Thyroid gland (tissue), 4 donors: Measurements from ENCODE around the gene DLG2. TPM values are rescaled to one million over a fixed set of nuclear protein-coding genes. Genes with fewer than 3 reads are reported as not detected.

Source experiments
- DNase-seq, 2 donors: peaks; one replicate each; pipeline ENCODE4 v3.0.0-alpha.2; 2019
- H3K27ac ChIP-seq, 3 donors: fragments of 200-600 bp; sonication (generic); 1 replicate in 2 of 3; 2 replicates in 1 of 3; pipeline ENCODE4 v1.5.1; 2016 to 2019; ENCODE audit warnings: mild to moderate bottlenecking in 1 of 3, moderate library complexity in 1 of 3
- H3K27me3 ChIP-seq: fragments of 200-600 bp; sonication (generic); one replicate; pipeline ENCODE4 v1.5.1; 2019
- H3K36me3 ChIP-seq, 2 donors: fragments of 200-600 bp; sonication (generic); one replicate each; pipeline ENCODE4 v1.5.1; 2016 to 2019
- H3K4me1 ChIP-seq, 2 donors: fragments of 200-600 bp; sonication (generic); one replicate each; pipeline ENCODE4 v1.5.1; 2017 to 2019
- H3K4me3 ChIP-seq, 3 donors: fragments of 200-600 bp; sonication (generic); replicated peaks in 1 of 3; 1 replicate in 2 of 3; 2 replicates in 1 of 3; pipeline ENCODE4 v1.5.1; 2016; ENCODE audit warnings: mild to moderate bottlenecking in 1 of 3
- H3K9me3 ChIP-seq: fragments of 200-600 bp; sonication (generic); one replicate; pipeline ENCODE4 v1.5.1; 2017
- CTCF ChIP-seq, 6 experiments: fragments of 200-600 bp in 3 of 6; fragments of 450-650 bp in 3 of 6; sonication (generic) in 3 of 6; IDR thresholded peaks; one replicate each; pipeline ENCODE4 v1.5.1; 2016 to 2019; ENCODE audit warnings: antibody characterized with exemption in 6 of 6, mild to moderate bottlenecking in 2 of 6, inconsistent platforms in 1 of 6, moderate library complexity in 1 of 6
- POLR2A ChIP-seq, 2 donors: fragments of 450-650 bp; IDR thresholded peaks; one replicate each; pipeline ENCODE4 v1.6.1; 2017; ENCODE audit warnings: antibody characterized with exemption in 2 of 2, mild to moderate bottlenecking in 2 of 2, moderate library complexity in 1 of 2
- WGBS, 2 donors: methylation state at CpG; one replicate each; pipeline ENCODE4 v1.1.5; 2017; 5-methylcytosine and 5-hydroxymethylcytosine counted together
- intact Hi-C: fragments of 100-400 bp; cut with DNase I; formaldehyde crosslinking; loops from one replicate; pipeline ENCODE4 v1.15.1; 2023
- total RNA-seq, 4 donors: library from RNA; depleted of rRNA; stranded (reverse); fragments of >200 nt; gene quantifications; one replicate each; pipeline ENCODE4 v1.2.3, GENCODE V29; 2016

DLG2 gene
- total RNA-seq, 4 donors from 2014 or later: 29.4 to 79.4 (median 42.4) TPM

DNA sequence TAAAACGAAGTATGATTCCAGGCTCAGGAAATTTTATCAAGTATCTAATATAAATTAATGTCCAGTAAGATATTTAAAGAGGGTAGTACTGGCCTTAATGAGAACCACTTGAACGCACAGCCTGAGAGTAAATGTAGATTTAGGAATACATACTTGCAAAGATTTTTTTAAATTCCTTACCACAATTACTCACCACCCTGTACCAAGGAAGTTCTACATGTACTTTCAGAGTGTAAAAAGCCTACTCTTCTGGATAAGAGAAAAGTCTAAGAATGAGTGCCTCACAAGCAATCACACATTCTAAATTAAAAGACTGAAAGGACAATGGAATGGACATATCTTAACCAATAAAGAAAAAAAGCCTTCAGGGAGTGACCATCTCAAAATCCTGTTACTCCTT lies 697.4 kb downstream of the DLG2 start:
- WGBS, 2 donors: 82 to 93% methylated on average over 2 of the region's 2 CpGs

GRCh38 chr11:84924154-84924692 lies 702.9 kb downstream of the DLG2 start:
- Histone ChIP-seq H3K27me3 (no peaks in the 10 kb centered on the region), H3K9me3 (no peaks in the 10 kb centered on the region), H3K27ac (peak overlapping the region; percentile 10 to 74 (median 19)), H3K4me3 (no peak overlapping the region), H3K4me1 (peaks cover 4 to 16% of the 10 kb centered on the region in 2 donors), H3K36me3 (no peaks in the 10 kb centered on the region)
- no peak for TF ChIP-seq CTCF (IDR thresholded peaks at IDR 0.05)
- TF ChIP-seq POLR2A (IDR thresholded peaks at IDR 0.05): no peak
- 32 to 34% methylated on average over 4 of the region's 4 CpGs for WGBS, 2 donors
- peak; percentile 55 to 68 for DNase-seq
- intact Hi-C loops: no loop called here

More for the DNA sequence above, 697.4 kb downstream of the DLG2 start:
- TF ChIP-seq CTCF (IDR thresholded peaks at IDR 0.05): no peak
- no peak for TF ChIP-seq POLR2A (IDR thresholded peaks at IDR 0.05)
- H3K27me3 ChIP-seq: no peaks in the 10 kb centered on the region
- H3K27ac ChIP-seq: no peak overlapping the region
- H3K9me3 ChIP-seq: no peaks in the 10 kb centered on the region
- no peaks in the 10 kb centered on the region for H3K4me1 ChIP-seq
- intact Hi-C loops: no loop called here
- no peak for DNase-seq
- H3K36me3 ChIP-seq: no peaks in the 10 kb centered on the region
- H3K4me3 ChIP-seq: no peak overlapping the region

DNA sequence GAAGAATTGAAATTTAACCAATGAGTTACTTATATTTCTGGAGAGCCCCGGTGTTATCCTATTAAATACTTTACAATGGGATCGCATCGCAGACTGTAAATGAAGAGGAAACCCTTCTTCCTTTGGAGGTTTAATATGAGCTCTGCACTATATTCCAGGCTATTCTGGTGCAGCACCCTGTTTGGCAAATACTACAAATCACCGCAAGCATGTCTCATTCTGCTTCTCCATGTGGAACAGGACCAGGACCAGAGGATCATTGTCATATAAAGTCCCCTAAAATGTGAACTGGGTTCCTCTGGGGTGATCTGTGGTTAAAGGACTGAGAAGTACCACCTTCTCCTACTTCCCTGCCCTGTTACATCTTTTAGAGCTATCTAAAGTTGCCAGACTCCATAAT lies 703.7 kb downstream of the DLG2 start:
- H3K27me3 ChIP-seq: no peaks in the 10 kb centered on the region
- peak overlapping the region in 2 of 3 donors; percentile 10 to 74 for H3K27ac ChIP-seq
- H3K4me1 ChIP-seq: peaks cover 4 to 16% of the 10 kb centered on the region in 2 donors
- no peaks in the 10 kb centered on the region for H3K36me3 ChIP-seq
- 58 to 59% methylated on average over 4 of the region's 4 CpGs for WGBS, 2 donors
- H3K9me3 ChIP-seq: no peaks in the 10 kb centered on the region
- intact Hi-C loops: no loop called here
- no peak overlapping the region for H3K4me3 ChIP-seq
- no peak for DNase-seq
- TF ChIP-seq POLR2A (IDR thresholded peaks at IDR 0.05): no peak
- no peak for TF ChIP-seq CTCF (IDR thresholded peaks at IDR 0.05)

DNA sequence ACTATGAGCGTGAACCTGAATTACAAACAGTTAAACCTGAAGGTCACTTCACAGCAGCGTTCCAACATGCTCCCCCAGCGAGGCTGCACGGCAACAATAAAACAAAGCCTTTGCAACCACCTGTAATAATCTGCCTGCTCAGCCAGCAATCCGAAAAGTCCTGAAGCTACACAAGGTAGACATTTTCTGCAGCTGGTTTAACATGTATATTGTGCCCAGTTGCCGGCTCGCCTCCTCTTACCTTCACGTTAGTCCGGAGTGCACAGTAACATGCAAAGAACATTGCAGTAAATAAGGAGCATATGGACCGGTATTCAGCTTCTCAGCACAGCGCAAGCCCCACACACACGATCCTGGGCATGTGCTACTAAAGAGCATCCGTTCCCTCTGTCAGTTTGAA lies 704.3 kb downstream of the DLG2 start:
- Histone ChIP-seq H3K36me3 (no peaks in the 10 kb centered on the region), H3K27me3 (no peaks in the 10 kb centered on the region), H3K9me3 (no peaks in the 10 kb centered on the region), H3K4me3 (peak overlapping the region in 2 of 3 donors; percentile 7 to 21), H3K4me1 (peaks cover 4 to 16% of the 10 kb centered on the region in 2 donors), H3K27ac (peak overlapping the region in 1 of 3 donors; percentile 14)
- DNase-seq: peak; percentile 8 to 39
- no peak for TF ChIP-seq CTCF (IDR thresholded peaks at IDR 0.05)
- no peak for TF ChIP-seq POLR2A (IDR thresholded peaks at IDR 0.05)
- intact Hi-C loops: no loop called here
- WGBS, 2 donors: 10 to 12% methylated on average over 13 of the region's 13 CpGs

GRCh38 chr11:84922212-84922805 lies 704.8 kb downstream of the DLG2 start:
- Histone ChIP-seq H3K27me3 (no peaks in the 10 kb centered on the region), H3K36me3 (no peaks in the 10 kb centered on the region), H3K27ac (peak overlapping the region in 1 of 3 donors; percentile 14), H3K9me3 (no peaks in the 10 kb centered on the region), H3K4me3 (peak overlapping the region in 1 of 3 donors; percentile 7), H3K4me1 (peaks cover 4 to 16% of the 10 kb centered on the region in 2 donors)
- WGBS, 2 donors: 28 to 33% methylated on average over 7 of the region's 7 CpGs
- TF ChIP-seq CTCF (IDR thresholded peaks at IDR 0.05): no peak
- no peak for TF ChIP-seq POLR2A (IDR thresholded peaks at IDR 0.05)
- DNase-seq: peak in 1 of 2 donors; percentile 10
- intact Hi-C loops: no loop called here
